ENCODE results near the gene EEPD1. TPM values are rescaled to one million over a fixed set of nuclear protein-coding genes. Genes with fewer than 3 reads are reported as not detected.

EEPD1 gene
- total RNA-seq, 1 donor = 5.2 TPM

GRCh38 chr7:36278620-36279172 lies 125.6 kb downstream of the EEPD1 start:
- TF ChIP-seq CTCF (IDR thresholded peaks at IDR 0.05; ENCODE audit: insufficient read depth, low read depth, low read length) = no peak
- no peak overlapping the region for H3K4me3 ChIP-seq (ENCODE audit: low read depth, low read length)
- DNase-seq (ENCODE audit: low read depth) = peak; percentile 98

- peak; percentile 37 for DNase-seq (ENCODE audit: low read depth)
- TF ChIP-seq CTCF (IDR thresholded peaks at IDR 0.05; ENCODE audit: insufficient read depth, low read depth, low read length) = no peak
- H3K4me3 ChIP-seq (ENCODE audit: low read depth, low read length) = no peak overlapping the region
These were observed 126.3 kb downstream of the EEPD1 start for GRCh38 chr7:36279200-36279925.

- H3K4me3 ChIP-seq (ENCODE audit: low read depth, low read length) = no peak overlapping the region
- DNase-seq (ENCODE audit: low read depth) = no peak
- TF ChIP-seq CTCF (IDR thresholded peaks at IDR 0.05; ENCODE audit: insufficient read depth, low read depth, low read length) = no peak
These were observed 126.9 kb downstream of the EEPD1 start for GRCh38 chr7:36279926-36280315.

GRCh38 chr7:36280840-36281812 lies 128.1 kb downstream of the EEPD1 start:
- H3K4me3 ChIP-seq (ENCODE audit: low read depth, low read length) = no peak overlapping the region
- peak; percentile 94 for DNase-seq (ENCODE audit: low read depth)
- TF ChIP-seq CTCF (IDR thresholded peaks at IDR 0.05; ENCODE audit: insufficient read depth, low read depth, low read length) = no peak

- H3K4me3 ChIP-seq (ENCODE audit: low read depth, low read length) = no peak overlapping the region
- TF ChIP-seq CTCF (IDR thresholded peaks at IDR 0.05; ENCODE audit: insufficient read depth, low read depth, low read length) = no peak
- peak; percentile 65 for DNase-seq (ENCODE audit: low read depth)
These were observed 129.1 kb downstream of the EEPD1 start for GRCh38 chr7:36281945-36282717.

GRCh38 chr7:36283181-36283580 lies 130.1 kb downstream of the EEPD1 start:
- no peak overlapping the region for H3K4me3 ChIP-seq (ENCODE audit: low read depth, low read length)
- TF ChIP-seq CTCF (IDR thresholded peaks at IDR 0.05; ENCODE audit: insufficient read depth, low read depth, low read length) = no peak
- DNase-seq (ENCODE audit: low read depth) = no peak

Measured in fibroblast of villous mesenchyme (primary cell).